Measurements from ENCODE around the gene CDK15. TPM values are rescaled to one million over a fixed set of nuclear protein-coding genes. Genes with fewer than 3 reads are reported as not detected.

The CDK15 gene
- total and polyA plus RNA-seq, 2 experiments from 2014 or later: 0.27 TPM; not detected in 1

- Mint-ChIP-seq H3K36me3 (ENCODE audit: low read depth) (no peaks in the 10 kb centered on the region), H3K4me3 (no peak overlapping the region), H3K9me3 (no peaks in the 10 kb centered on the region), H3K27me3 (ENCODE audit: insufficient read depth, low read depth, poor library complexity) (no peaks in the 10 kb centered on the region), H3K27ac (no peak overlapping the region), H3K4me1 (no peaks in the 10 kb centered on the region)
- Histone ChIP-seq H2AFZ (no peak overlapping the region), H3K4me1 (ENCODE audit: insufficient read depth) (no peaks in the 10 kb centered on the region), H3K27me3 (ENCODE audit: insufficient read depth) (no peaks in the 10 kb centered on the region), H3F3A (replicated peaks; ENCODE audit: low read depth) (no peaks in the 10 kb centered on the region), H3K9me2 (ENCODE audit: insufficient read depth) (no peaks in the 10 kb centered on the region), H3K79me2 (replicated peaks; ENCODE audit: insufficient read depth) (no peaks in the 10 kb centered on the region), H3K27ac (ENCODE audit: low read depth) (no peak overlapping the region), H3K4me3 (no peak overlapping the region), H3K36me3 (ENCODE audit: insufficient read depth) (no peaks in the 10 kb centered on the region), H3K4me2 (no peak overlapping the region), H4K20me1 (replicated peaks; ENCODE audit: insufficient read depth) (no peaks in the 10 kb centered on the region)
- TF ChIP-seq NANOG (IDR thresholded peaks at IDR 0.05; ENCODE audit: borderline replicate concordance) (no peak), JUNB (IDR thresholded peaks at IDR 0.05; ENCODE audit: unreplicated experiment) (no peak), EZH2 (IDR thresholded peaks at IDR 0.05; ENCODE audit: low read depth, unreplicated experiment) (no peak), ZNF114 (CRISPR knock-in tag; IDR thresholded peaks at IDR 0.05) (no peak), EZH2phosphoT487 (IDR thresholded peaks at IDR 0.05; ENCODE audit: unreplicated experiment) (no peak), POLR2AphosphoS5 (IDR thresholded peaks at IDR 0.05; ENCODE audit: low read depth) (no peak), ZNF462 (CRISPR knock-in tag; IDR thresholded peaks at IDR 0.05) (no peak)
- ATAC-seq: no peak
- DNase-seq (ENCODE audit: low spot score): no peak
Observed at GRCh38 chr2:201790291-201790690, 16.0 kb upstream of the CDK15 start.

GRCh38 chr2:201790989-201791388 lies 15.3 kb upstream of the CDK15 start:
- Mint-ChIP-seq H3K27ac (no peak overlapping the region), H3K27me3 (ENCODE audit: insufficient read depth, low read depth, poor library complexity) (no peaks in the 10 kb centered on the region), H3K36me3 (ENCODE audit: low read depth) (no peaks in the 10 kb centered on the region), H3K4me3 (no peak overlapping the region), H3K4me1 (no peaks in the 10 kb centered on the region), H3K9me3 (no peaks in the 10 kb centered on the region)
- Histone ChIP-seq H3F3A (replicated peaks; ENCODE audit: low read depth) (no peaks in the 10 kb centered on the region), H3K9me2 (ENCODE audit: insufficient read depth) (no peaks in the 10 kb centered on the region), H3K79me2 (replicated peaks; ENCODE audit: insufficient read depth) (no peaks in the 10 kb centered on the region), H3K4me2 (no peak overlapping the region), H3K36me3 (ENCODE audit: insufficient read depth) (no peaks in the 10 kb centered on the region), H4K20me1 (replicated peaks; ENCODE audit: insufficient read depth) (no peaks in the 10 kb centered on the region), H3K4me3 (no peak overlapping the region), H2AFZ (no peak overlapping the region), H3K27ac (ENCODE audit: low read depth) (no peak overlapping the region), H3K4me1 (ENCODE audit: insufficient read depth) (no peaks in the 10 kb centered on the region), H3K27me3 (ENCODE audit: insufficient read depth) (no peaks in the 10 kb centered on the region)
- DNase-seq (ENCODE audit: low spot score): no peak
- ATAC-seq: no peak
- TF ChIP-seq NANOG (IDR thresholded peaks at IDR 0.05; ENCODE audit: borderline replicate concordance) (no peak), EZH2phosphoT487 (IDR thresholded peaks at IDR 0.05; ENCODE audit: unreplicated experiment) (no peak), ETS1 (IDR thresholded peaks at IDR 0.05) (no peak), ZNF331 (CRISPR knock-in tag; IDR thresholded peaks at IDR 0.05; ENCODE audit: low read depth) (no peak), EZH2 (IDR thresholded peaks at IDR 0.05; ENCODE audit: low read depth, unreplicated experiment) (no peak)
